ENCODE data around the gene LDLR.
"Not testable (repeated sequence)": the region's sequence is repeated elsewhere in the genome, so short reads cannot be mapped to it uniquely, and the experiment has no call there.

The LDLR gene

DNA sequence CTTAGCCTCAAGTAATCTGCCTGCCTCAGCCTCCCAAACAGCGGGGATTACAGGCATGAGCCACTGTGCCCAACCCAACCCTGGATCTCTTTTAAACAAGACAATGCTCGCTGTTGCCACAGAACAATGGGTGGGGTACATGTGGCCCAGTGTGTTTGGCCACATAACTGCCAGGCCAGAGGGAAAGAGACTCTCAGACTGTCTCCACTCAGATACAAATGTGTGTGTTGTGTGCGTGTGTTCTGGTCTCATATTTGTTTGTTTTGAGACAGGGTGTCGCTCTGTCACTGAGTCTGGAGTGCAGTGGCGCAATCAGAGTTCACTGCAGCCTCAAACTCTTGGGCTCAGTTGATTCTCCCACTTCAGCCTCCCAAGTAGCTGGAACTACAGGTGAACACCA lies 25.8 kb downstream of the LDLR start (continued):
- TF ChIP-seq, protein P1, sequence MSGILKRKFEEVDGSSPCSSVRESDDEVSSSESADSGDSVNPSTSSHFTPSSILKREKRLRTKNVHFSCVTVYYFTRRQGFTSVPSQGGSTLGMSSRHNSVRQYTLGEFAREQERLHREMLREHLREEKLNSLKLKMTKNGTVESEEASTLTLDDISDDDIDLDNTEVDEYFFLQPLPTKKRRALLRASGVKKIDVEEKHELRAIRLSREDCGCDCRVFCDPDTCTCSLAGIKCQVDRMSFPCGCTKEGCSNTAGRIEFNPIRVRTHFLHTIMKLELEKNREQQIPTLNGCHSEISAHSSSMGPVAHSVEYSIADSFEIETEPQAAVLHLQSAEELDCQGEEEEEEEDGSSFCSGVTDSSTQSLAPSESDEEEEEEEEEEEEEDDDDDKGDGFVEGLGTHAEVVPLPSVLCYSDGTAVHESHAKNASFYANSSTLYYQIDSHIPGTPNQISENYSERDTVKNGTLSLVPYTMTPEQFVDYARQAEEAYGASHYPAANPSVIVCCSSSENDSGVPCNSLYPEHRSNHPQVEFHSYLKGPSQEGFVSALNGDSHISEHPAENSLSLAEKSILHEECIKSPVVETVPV (CRISPR knock-in tag; IDR thresholded peaks at IDR 0.05): no peak
- TF ChIP-seq RARB (CRISPR knock-in tag; IDR thresholded peaks at IDR 0.05) (no peak), ESRRG (CRISPR knock-in tag; IDR thresholded peaks at IDR 0.05) (no peak), ZNF70 (CRISPR knock-in tag; IDR thresholded peaks at IDR 0.05) (no peak), ISL1 (CRISPR knock-in tag; IDR thresholded peaks at IDR 0.05) (no peak), ZFP3 (CRISPR knock-in tag; IDR thresholded peaks at IDR 0.05) (no peak), SNAI2 (CRISPR knock-in tag; IDR thresholded peaks at IDR 0.05) (no peak), PPARA (CRISPR knock-in tag; IDR thresholded peaks at IDR 0.05; ENCODE audit: borderline replicate concordance) (no peak), ZNF565 (CRISPR knock-in tag; conservative IDR thresholded peaks at IDR 0.05; ENCODE audit: low read depth) (no peak), ARNTL (CRISPR knock-in tag; IDR thresholded peaks at IDR 0.05; ENCODE audit: borderline replicate concordance, low read depth) (no peak)

DNA sequence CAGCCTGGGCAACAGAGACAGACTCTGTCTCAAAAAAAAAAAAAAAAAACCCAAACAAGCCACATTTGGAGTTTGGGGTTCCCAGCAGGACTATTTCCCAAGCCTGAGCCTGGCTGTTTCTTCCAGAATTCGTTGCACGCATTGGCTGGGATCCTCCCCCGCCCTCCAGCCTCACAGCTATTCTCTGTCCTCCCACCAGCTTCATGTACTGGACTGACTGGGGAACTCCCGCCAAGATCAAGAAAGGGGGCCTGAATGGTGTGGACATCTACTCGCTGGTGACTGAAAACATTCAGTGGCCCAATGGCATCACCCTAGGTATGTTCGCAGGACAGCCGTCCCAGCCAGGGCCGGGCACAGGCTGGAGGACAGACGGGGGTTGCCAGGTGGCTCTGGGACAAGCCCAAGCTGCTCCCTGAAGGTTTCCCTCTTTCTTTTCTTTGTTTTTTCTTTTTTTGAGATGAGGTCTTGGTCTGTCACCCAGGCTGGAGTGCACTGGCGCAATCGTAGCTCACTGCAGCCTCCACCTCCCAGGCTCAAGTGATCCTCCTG lies 26.7 kb downstream of the LDLR start:
- TF ChIP-seq ISL1 (CRISPR knock-in tag; IDR thresholded peaks at IDR 0.05) (no peak), BACH2 (CRISPR knock-in tag; IDR thresholded peaks at IDR 0.05; ENCODE audit: borderline replicate concordance) (no peak), ESRRG (CRISPR knock-in tag; IDR thresholded peaks at IDR 0.05) (no peak), RARB (CRISPR knock-in tag; IDR thresholded peaks at IDR 0.05) (no peak), TCF4 (CRISPR knock-in tag; IDR thresholded peaks at IDR 0.05; ENCODE audit: borderline replicate concordance) (no peak), ZNF565 (CRISPR knock-in tag; conservative IDR thresholded peaks at IDR 0.05; ENCODE audit: low read depth) (no peak)
- TF ChIP-seq, protein P2, sequence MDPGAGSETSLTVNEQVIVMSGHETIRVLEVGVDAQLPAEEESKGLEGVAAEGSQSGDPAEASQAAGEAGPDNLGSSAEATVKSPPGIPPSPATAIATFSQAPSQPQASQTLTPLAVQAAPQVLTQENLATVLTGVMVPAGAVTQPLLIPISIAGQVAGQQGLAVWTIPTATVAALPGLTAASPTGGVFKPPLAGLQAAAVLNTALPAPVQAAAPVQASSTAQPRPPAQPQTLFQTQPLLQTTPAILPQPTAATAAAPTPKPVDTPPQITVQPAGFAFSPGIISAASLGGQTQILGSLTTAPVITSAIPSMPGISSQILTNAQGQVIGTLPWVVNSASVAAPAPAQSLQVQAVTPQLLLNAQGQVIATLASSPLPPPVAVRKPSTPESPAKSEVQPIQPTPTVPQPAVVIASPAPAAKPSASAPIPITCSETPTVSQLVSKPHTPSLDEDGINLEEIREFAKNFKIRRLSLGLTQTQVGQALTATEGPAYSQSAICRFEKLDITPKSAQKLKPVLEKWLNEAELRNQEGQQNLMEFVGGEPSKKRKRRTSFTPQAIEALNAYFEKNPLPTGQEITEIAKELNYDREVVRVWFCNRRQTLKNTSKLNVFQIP (CRISPR knock-in tag; IDR thresholded peaks at IDR 0.05; ENCODE audit: borderline replicate concordance, low read depth): no peak
- ATAC-seq: no peak

DNA sequence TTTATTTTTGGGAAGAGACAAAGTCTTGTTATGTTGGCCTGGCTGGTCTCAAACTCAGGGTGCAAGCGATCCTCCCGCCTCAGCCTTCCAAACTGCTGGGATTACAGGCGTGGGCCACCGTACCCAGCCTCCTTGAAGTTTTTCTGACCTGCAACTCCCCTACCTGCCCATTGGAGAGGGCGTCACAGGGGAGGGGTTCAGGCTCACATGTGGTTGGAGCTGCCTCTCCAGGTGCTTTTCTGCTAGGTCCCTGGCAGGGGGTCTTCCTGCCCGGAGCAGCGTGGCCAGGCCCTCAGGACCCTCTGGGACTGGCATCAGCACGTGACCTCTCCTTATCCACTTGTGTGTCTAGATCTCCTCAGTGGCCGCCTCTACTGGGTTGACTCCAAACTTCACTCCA lies 27.2 kb downstream of the LDLR start:
- ATAC-seq: no peak
- TF ChIP-seq GLIS3 (CRISPR knock-in tag; IDR thresholded peaks at IDR 0.05): no peak
- TF ChIP-seq, protein P3, sequence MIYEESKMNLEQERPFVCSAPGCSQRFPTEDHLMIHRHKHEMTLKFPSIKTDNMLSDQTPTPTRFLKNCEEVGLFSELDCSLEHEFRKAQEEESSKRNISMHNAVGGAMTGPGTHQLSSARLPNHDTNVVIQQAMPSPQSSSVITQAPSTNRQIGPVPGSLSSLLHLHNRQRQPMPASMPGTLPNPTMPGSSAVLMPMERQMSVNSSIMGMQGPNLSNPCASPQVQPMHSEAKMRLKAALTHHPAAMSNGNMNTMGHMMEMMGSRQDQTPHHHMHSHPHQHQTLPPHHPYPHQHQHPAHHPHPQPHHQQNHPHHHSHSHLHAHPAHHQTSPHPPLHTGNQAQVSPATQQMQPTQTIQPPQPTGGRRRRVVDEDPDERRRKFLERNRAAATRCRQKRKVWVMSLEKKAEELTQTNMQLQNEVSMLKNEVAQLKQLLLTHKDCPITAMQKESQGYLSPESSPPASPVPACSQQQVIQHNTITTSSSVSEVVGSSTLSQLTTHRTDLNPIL (CRISPR knock-in tag; IDR thresholded peaks at IDR 0.05; ENCODE audit: low read depth): no peak
- no peak for TF ChIP-seq RARB (CRISPR knock-in tag; IDR thresholded peaks at IDR 0.05)
- no peak for TF ChIP-seq ISL1 (CRISPR knock-in tag; IDR thresholded peaks at IDR 0.05)
- no peak for TF ChIP-seq ESRRG (CRISPR knock-in tag; IDR thresholded peaks at IDR 0.05)
- TF ChIP-seq CSDC2 (CRISPR knock-in tag; IDR thresholded peaks at IDR 0.05): no peak
- TF ChIP-seq, protein P1 (CRISPR knock-in tag; IDR thresholded peaks at IDR 0.05): no peak
- no peak for TF ChIP-seq ZNF565 (CRISPR knock-in tag; conservative IDR thresholded peaks at IDR 0.05; ENCODE audit: low read depth)
- TF ChIP-seq PPARA (CRISPR knock-in tag; IDR thresholded peaks at IDR 0.05; ENCODE audit: borderline replicate concordance): no peak
- no peak for TF ChIP-seq ZC3H10 (CRISPR knock-in tag; IDR thresholded peaks at IDR 0.05)
- no peak for TF ChIP-seq SNAI2 (CRISPR knock-in tag; IDR thresholded peaks at IDR 0.05)
- TF ChIP-seq ZFP30 (CRISPR knock-in tag; IDR thresholded peaks at IDR 0.05): no peak
- TF ChIP-seq TOX (CRISPR knock-in tag; IDR thresholded peaks at IDR 0.05; ENCODE audit: borderline replicate concordance): no peak
- TF ChIP-seq TCF4 (CRISPR knock-in tag; IDR thresholded peaks at IDR 0.05; ENCODE audit: borderline replicate concordance): no peak
- TF ChIP-seq ARNTL (CRISPR knock-in tag; IDR thresholded peaks at IDR 0.05; ENCODE audit: borderline replicate concordance, low read depth): no peak
- TF ChIP-seq, protein P4, sequence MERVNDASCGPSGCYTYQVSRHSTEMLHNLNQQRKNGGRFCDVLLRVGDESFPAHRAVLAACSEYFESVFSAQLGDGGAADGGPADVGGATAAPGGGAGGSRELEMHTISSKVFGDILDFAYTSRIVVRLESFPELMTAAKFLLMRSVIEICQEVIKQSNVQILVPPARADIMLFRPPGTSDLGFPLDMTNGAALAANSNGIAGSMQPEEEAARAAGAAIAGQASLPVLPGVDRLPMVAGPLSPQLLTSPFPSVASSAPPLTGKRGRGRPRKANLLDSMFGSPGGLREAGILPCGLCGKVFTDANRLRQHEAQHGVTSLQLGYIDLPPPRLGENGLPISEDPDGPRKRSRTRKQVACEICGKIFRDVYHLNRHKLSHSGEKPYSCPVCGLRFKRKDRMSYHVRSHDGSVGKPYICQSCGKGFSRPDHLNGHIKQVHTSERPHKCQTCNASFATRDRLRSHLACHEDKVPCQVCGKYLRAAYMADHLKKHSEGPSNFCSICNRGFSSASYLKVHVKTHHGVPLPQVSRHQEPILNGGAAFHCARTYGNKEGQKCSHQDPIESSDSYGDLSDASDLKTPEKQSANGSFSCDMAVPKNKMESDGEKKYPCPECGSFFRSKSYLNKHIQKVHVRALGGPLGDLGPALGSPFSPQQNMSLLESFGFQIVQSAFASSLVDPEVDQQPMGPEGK (CRISPR knock-in tag; IDR thresholded peaks at IDR 0.05; ENCODE audit: borderline replicate concordance): no peak
- TF ChIP-seq, protein P5, sequence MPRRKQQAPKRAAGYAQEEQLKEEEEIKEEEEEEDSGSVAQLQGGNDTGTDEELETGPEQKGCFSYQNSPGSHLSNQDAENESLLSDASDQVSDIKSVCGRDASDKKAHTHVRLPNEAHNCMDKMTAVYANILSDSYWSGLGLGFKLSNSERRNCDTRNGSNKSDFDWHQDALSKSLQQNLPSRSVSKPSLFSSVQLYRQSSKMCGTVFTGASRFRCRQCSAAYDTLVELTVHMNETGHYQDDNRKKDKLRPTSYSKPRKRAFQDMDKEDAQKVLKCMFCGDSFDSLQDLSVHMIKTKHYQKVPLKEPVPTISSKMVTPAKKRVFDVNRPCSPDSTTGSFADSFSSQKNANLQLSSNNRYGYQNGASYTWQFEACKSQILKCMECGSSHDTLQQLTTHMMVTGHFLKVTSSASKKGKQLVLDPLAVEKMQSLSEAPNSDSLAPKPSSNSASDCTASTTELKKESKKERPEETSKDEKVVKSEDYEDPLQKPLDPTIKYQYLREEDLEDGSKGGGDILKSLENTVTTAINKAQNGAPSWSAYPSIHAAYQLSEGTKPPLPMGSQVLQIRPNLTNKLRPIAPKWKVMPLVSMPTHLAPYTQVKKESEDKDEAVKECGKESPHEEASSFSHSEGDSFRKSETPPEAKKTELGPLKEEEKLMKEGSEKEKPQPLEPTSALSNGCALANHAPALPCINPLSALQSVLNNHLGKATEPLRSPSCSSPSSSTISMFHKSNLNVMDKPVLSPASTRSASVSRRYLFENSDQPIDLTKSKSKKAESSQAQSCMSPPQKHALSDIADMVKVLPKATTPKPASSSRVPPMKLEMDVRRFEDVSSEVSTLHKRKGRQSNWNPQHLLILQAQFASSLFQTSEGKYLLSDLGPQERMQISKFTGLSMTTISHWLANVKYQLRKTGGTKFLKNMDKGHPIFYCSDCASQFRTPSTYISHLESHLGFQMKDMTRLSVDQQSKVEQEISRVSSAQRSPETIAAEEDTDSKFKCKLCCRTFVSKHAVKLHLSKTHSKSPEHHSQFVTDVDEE (CRISPR knock-in tag; IDR thresholded peaks at IDR 0.05): no peak
- no peak for TF ChIP-seq ZFP3 (CRISPR knock-in tag; IDR thresholded peaks at IDR 0.05)

DNA sequence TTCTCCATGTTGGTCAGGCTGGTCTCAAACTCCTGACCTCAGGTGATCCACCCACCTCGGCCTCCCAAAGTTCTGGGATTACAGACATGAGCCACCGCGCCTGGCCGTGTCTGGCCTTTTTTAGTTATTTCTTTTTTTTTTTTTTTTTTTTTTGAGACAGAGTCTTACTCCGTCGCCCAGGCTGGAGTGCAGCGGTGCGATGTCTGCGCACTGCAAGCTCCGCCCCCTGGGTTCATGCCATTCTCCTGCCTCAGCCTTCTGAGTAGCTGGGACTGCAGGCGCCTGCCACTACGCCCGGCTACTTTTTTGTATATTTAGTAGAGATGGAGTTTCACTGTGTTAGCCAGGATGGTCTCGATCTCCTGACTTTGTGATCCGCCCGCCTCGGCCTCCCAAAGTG lies 32.7 kb downstream of the LDLR start:
- ATAC-seq: not testable (repeated sequence)

All from SK-N-SH treated with all-trans-retinoic acid at 6 μM for 48 hours (cell line).